HEK293T (cell line): Measurements from ENCODE around the gene RAMP3.

Source experiments
- CTCF ChIA-PET: fragments of 350-600 bp; formaldehyde crosslinking; extraction: SDS; loops from one replicate; lab custom pipeline; 2021; ENCODE audit warnings: antibody characterized with exemption, inconsistent platforms; lab: Yijun Ruan, JAX
- POLR2A ChIA-PET: fragments of 350-600 bp; formaldehyde crosslinking; extraction: SDS; loops from one replicate; lab custom pipeline; 2020; ENCODE audit warnings: antibody characterized with exemption, inconsistent platforms; lab: Yijun Ruan, JAX
- DNase-seq: peaks from one replicate; pipeline ENCODE4 v3.0.0; 2012; ENCODE audit warnings: mixed read lengths; ENCODE audit errors: extremely low spot score
- ARNT ChIP-seq: fragments of 450-650 bp; IDR thresholded peaks from 2 replicates; pipeline ENCODE4 v1.6.1; 2017; ENCODE audit warnings: mild to moderate bottlenecking
- BHLHE40 ChIP-seq: fragments of 450-650 bp; IDR thresholded peaks from 2 replicates; pipeline ENCODE4 v1.6.1; 2016; ENCODE audit warnings: mild to moderate bottlenecking, moderate library complexity, borderline replicate concordance
- CTBP1 ChIP-seq: fragments of 450-650 bp; IDR thresholded peaks from 2 replicates; pipeline ENCODE4 v1.6.1; 2016; ENCODE audit warnings: borderline replicate concordance
- ELF4 ChIP-seq: fragments of 450-650 bp; IDR thresholded peaks from 2 replicates; pipeline ENCODE4 v1.6.1; 2017; ENCODE audit warnings: antibody characterized with exemption
- FOXA1 ChIP-seq: fragments of 450-650 bp; IDR thresholded peaks from 2 replicates; pipeline ENCODE4 v1.6.1; 2016; ENCODE audit warnings: mild to moderate bottlenecking
- FOXK2 ChIP-seq: fragments of 450-650 bp; IDR thresholded peaks from 2 replicates; pipeline ENCODE4 v1.6.1; 2016; ENCODE audit warnings: mild to moderate bottlenecking
- FOXM1 ChIP-seq: fragments of 450-650 bp; IDR thresholded peaks from 2 replicates; pipeline ENCODE4 v1.6.1; 2017; ENCODE audit warnings: mild to moderate bottlenecking, borderline replicate concordance
- HDGF ChIP-seq: fragments of 450-650 bp; IDR thresholded peaks from 2 replicates; pipeline ENCODE4 v1.6.1; 2017; ENCODE audit warnings: antibody characterized with exemption, borderline replicate concordance
- L3MBTL2 ChIP-seq: fragments of 450-650 bp; conservative IDR thresholded peaks from 2 replicates; pipeline ENCODE4 v1.6.1; 2016; ENCODE audit warnings: mild to moderate bottlenecking
- LEF1 ChIP-seq: fragments of 450-650 bp; IDR thresholded peaks from 2 replicates; pipeline ENCODE4 v1.6.1; 2017; ENCODE audit warnings: mild to moderate bottlenecking, borderline replicate concordance
- NFRKB ChIP-seq: fragments of 450-650 bp; IDR thresholded peaks from 2 replicates; pipeline ENCODE4 v1.6.1; 2016; ENCODE audit warnings: mild to moderate bottlenecking, moderate library complexity
- PKNOX1 ChIP-seq: fragments of 450-650 bp; IDR thresholded peaks from 2 replicates; pipeline ENCODE4 v1.6.1; 2016
- SP1 ChIP-seq: fragments of 450-650 bp; IDR thresholded peaks from 2 replicates; pipeline ENCODE4 v1.6.1; 2017
- SUZ12 ChIP-seq: fragments of 450-650 bp; IDR thresholded peaks from 2 replicates; pipeline ENCODE4 v1.6.1; 2016; ENCODE audit warnings: mild to moderate bottlenecking
- TARDBP ChIP-seq: fragments of 450-650 bp; IDR thresholded peaks from 2 replicates; pipeline ENCODE4 v1.6.1; 2016
- ZNF384 ChIP-seq: fragments of 450-650 bp; IDR thresholded peaks from 2 replicates; pipeline ENCODE4 v1.6.1; 2016

RAMP3 gene

GRCh38 chr7:45116048-45116447 is 41.5 kb upstream of the RAMP3 start:
- POLR2A ChIA-PET: no interaction called here
- DNase-seq: no peak
- CTCF ChIA-PET: no interaction called here
- no peak for TF ChIP-seq L3MBTL2
- TF ChIP-seq ELF4: no peak
- TF ChIP-seq PKNOX1: no peak
- TF ChIP-seq CTBP1: no peak
- no peak for TF ChIP-seq TARDBP
- TF ChIP-seq SP1: no peak
- TF ChIP-seq BHLHE40: no peak
- TF ChIP-seq FOXM1: no peak
- TF ChIP-seq NFRKB: no peak
- TF ChIP-seq FOXA1: no peak

- POLR2A ChIA-PET: no interaction called here
- CTCF ChIA-PET: no interaction called here
- DNase-seq: no peak
- no peak for TF ChIP-seq TARDBP
Observed at GRCh38 chr7:45117582-45117981, 40.0 kb upstream of the RAMP3 start.

GRCh38 chr7:45118292-45118691 is 39.3 kb upstream of the RAMP3 start:
- DNase-seq: no peak
- ChIA-PET CTCF (no interaction called here), POLR2A (no interaction called here)
- TF ChIP-seq CTBP1 (no peak), ELF4 (no peak), FOXM1 (no peak), L3MBTL2 (no peak), FOXK2 (no peak), HDGF (no peak), FOXA1 (no peak), TARDBP (no peak), SP1 (no peak), LEF1 (no peak), ARNT (no peak), NFRKB (no peak), SUZ12 (no peak)

GRCh38 chr7:45118889-45119331 is 38.7 kb upstream of the RAMP3 start:
- TF ChIP-seq FOXK2: no peak
- POLR2A ChIA-PET: interaction anchor here (0.8 kb wide), 1 partner anchor 10 kb away, joined by 3 read pairs; no protein-coding TSS in a partner anchor
- DNase-seq: no peak
- CTCF ChIA-PET: no interaction called here

GRCh38 chr7:45119550-45119949 is 38.0 kb upstream of the RAMP3 start:
- ChIA-PET POLR2A (no interaction called here), CTCF (no interaction called here)
- DNase-seq: no peak
- TF ChIP-seq FOXA1 (no peak), ZNF384 (no peak), TARDBP (no peak), SUZ12 (no peak), PKNOX1 (no peak)

GRCh38 chr7:45122975-45123860 is 34.4 kb upstream of the RAMP3 start:
- TF ChIP-seq BHLHE40 (no peak), SP1 (no peak), TARDBP (no peak), FOXA1 (no peak), NFRKB (no peak), FOXK2 (no peak)
- DNase-seq: no peak
- ChIA-PET POLR2A (interaction anchor here (4.8 kb wide), 1 partner anchor 11 kb away, joined by 30 read pairs; the partner anchor contains the start of gene TBRG4), CTCF (interaction anchor here (0.6 kb wide), 1 partner anchor 13 kb away, joined by 3 read pairs; no protein-coding TSS in a partner anchor)

- POLR2A ChIA-PET: interaction anchor here (4.8 kb wide), 1 partner anchor 12 kb away, joined by 30 read pairs; the partner anchor contains the start of gene TBRG4
- DNase-seq: no peak
- CTCF ChIA-PET: no interaction called here
- TF ChIP-seq FOXM1 (no peak), SUZ12 (no peak), L3MBTL2 (no peak), PKNOX1 (no peak), LEF1 (no peak), TARDBP (no peak), FOXK2 (no peak), CTBP1 (no peak), FOXA1 (no peak), ZNF384 (no peak), BHLHE40 (no peak), HDGF (no peak), SP1 (no peak), NFRKB (no peak), ELF4 (no peak), ARNT (no peak)
Observed at GRCh38 chr7:45123913-45124710, 33.5 kb upstream of the RAMP3 start.
